Progenitor cell of endocrine pancreas (in vitro differentiated cells): Measurements from ENCODE around the gene ARHGAP8. TPM values are rescaled to one million over a fixed set of nuclear protein-coding genes. Genes with fewer than 3 reads are reported as not detected.
A peak's percentile ranks its signal among the peaks of the same experiment; 100 is the strongest.

ENCODE experiments used
- DNase-seq: peaks from one replicate; pipeline ENCODE4 v3.0.0; 2021; ENCODE audit warnings: low spot score; ENCODE audit not compliant: unreplicated experiment
- H3K27ac Mint-ChIP-seq: 2 replicates; pipeline ENCODE4 v1.8.0; 2021; ENCODE audit warnings: mild to moderate bottlenecking, moderate library complexity, mixed read lengths
- H3K27me3 Mint-ChIP-seq: 2 replicates; pipeline ENCODE4 v1.8.0; 2021; ENCODE audit warnings: mixed read lengths
- H3K36me3 Mint-ChIP-seq: 2 replicates; pipeline ENCODE4 v1.8.0; 2022; ENCODE audit warnings: mixed read lengths; ENCODE audit not compliant: insufficient read depth
- H3K4me1 Mint-ChIP-seq: 2 replicates; pipeline ENCODE4 v1.8.0; 2021; ENCODE audit warnings: low read depth, mixed read lengths
- H3K4me3 Mint-ChIP-seq: 2 replicates; pipeline ENCODE4 v1.8.0; 2021; ENCODE audit warnings: low read depth, mild to moderate bottlenecking, moderate library complexity, mixed read lengths
- H3K9me3 Mint-ChIP-seq: 2 replicates; pipeline ENCODE4 v1.8.0; 2021; ENCODE audit warnings: low read depth, mixed read lengths
- CTCF ChIP-seq: fragments of 200-600 bp; sonication (generic); IDR thresholded peaks from one replicate; pipeline ENCODE4 v1.5.0; 2021; ENCODE audit warnings: antibody characterized with exemption, mild to moderate bottlenecking; ENCODE audit not compliant: unreplicated experiment
- total RNA-seq: library from RNA; stranded (reverse); gene quantifications from 2 replicates; pipeline ENCODE4 v1.2.1, GENCODE V29; 2021

ARHGAP8 gene
- total RNA-seq, 1 donor from 2014 or later: 100 TPM

GRCh38 chr22:44761025-44761424 lies 8.7 kb downstream of the ARHGAP8 start:
- H3K27ac Mint-ChIP-seq: peak overlapping the region; percentile 47
- DNase-seq: no peak
- TF ChIP-seq CTCF: no peak
- peaks cover 25% of the 10 kb centered on the region for H3K36me3 Mint-ChIP-seq
- peaks cover 6% of the 10 kb centered on the region for H3K9me3 Mint-ChIP-seq
- H3K27me3 Mint-ChIP-seq: no peaks in the 10 kb centered on the region
- H3K4me1 Mint-ChIP-seq: peaks cover 33% of the 10 kb centered on the region
- no peak overlapping the region for H3K4me3 Mint-ChIP-seq

DNA sequence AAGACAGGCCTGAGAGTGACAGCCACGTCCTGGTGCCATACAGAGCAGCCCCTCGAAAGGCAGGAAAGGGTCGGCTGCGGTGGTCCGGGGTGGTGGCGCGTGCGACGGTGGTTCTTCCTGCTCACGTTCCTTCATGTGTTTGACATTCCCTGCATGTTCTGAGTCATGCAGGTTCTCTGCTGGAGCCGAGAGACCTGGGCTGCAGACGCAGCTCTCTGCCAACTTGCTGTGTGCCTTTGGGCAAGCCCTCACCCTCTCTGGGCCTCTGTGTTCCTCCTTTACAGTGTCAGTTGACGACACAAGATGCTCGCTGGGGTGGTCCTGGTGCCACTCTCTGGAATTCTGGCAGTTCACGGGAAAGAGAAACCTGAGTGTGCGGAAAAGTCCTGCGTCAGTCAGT lies 12.0 kb downstream of the ARHGAP8 start:
- H3K4me1 Mint-ChIP-seq: peaks cover 16% of the 10 kb centered on the region
- no peaks in the 10 kb centered on the region for H3K27me3 Mint-ChIP-seq
- no peak overlapping the region for H3K4me3 Mint-ChIP-seq
- no peak for DNase-seq
- peaks cover 6% of the 10 kb centered on the region for H3K9me3 Mint-ChIP-seq
- peak overlapping the region; percentile 56 for H3K27ac Mint-ChIP-seq
- TF ChIP-seq CTCF: no peak
- H3K36me3 Mint-ChIP-seq: peaks cover 26% of the 10 kb centered on the region

- Mint-ChIP-seq H3K36me3 (peaks cover 29% of the 10 kb centered on the region), H3K27ac (peak overlapping the region; percentile 52)
- DNase-seq: no peak
Measured at GRCh38 chr22:44764974-44765373, 12.6 kb downstream of the ARHGAP8 start.

DNA sequence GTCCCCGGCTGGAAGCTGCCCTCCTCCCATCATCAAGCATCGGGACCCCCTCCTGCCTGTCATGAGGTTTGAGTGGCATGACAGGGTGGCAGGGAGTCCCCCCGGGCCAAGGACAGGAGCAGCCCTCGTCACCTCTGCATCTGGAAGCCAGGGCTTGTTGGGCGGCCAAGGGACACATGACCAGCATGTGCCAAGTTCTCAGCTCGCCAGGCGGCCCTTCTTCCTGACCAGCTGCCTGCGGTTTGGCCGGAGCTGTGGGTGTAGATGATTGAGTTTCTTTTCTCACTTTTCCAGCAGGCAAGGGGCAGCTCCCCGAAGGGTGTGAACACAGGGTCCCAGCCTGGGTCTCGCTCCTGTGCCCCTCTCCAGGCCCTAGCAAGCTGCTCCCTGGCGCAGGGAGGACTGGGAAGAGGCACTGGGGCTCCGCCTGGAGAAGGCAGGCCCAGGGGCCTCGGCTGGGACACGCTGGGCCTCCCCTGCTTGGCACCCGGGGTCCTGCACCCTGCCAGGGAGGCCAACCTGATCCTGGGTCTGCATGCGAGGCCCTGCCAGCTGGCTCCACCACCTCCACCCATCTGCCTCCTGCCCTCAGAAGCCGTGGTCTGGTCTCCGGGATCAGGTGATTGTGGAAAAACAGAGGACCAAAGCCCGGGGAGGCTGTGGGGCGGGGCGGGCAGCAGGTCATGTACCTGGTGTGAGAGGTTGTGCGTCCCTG lies 13.4 kb downstream of the ARHGAP8 start:
- Mint-ChIP-seq H3K4me3 (no peak overlapping the region), H3K36me3 (peaks cover 30% of the 10 kb centered on the region), H3K9me3 (peaks cover 9% of the 10 kb centered on the region), H3K27ac (no peak overlapping the region), H3K4me1 (peaks cover 14% of the 10 kb centered on the region), H3K27me3 (no peaks in the 10 kb centered on the region)
- no peak for TF ChIP-seq CTCF
- DNase-seq: no peak

More at GRCh38 chr22:44764974-44765373, 12.6 kb downstream of the ARHGAP8 start:
- TF ChIP-seq CTCF: no peak
- Mint-ChIP-seq H3K4me3 (no peak overlapping the region), H3K9me3 (peaks cover 6% of the 10 kb centered on the region), H3K27me3 (no peaks in the 10 kb centered on the region), H3K4me1 (peaks cover 14% of the 10 kb centered on the region)

GRCh38 chr22:44773082-44773481 lies 20.7 kb downstream of the ARHGAP8 start:
- no peak overlapping the region for H3K4me3 Mint-ChIP-seq
- no peak for TF ChIP-seq CTCF

More at GRCh38 chr22:44773082-44773481, 20.7 kb downstream of the ARHGAP8 start:
- H3K36me3 Mint-ChIP-seq: peaks cover 38% of the 10 kb centered on the region
- H3K4me1 Mint-ChIP-seq: peaks cover 2% of the 10 kb centered on the region
- H3K27ac Mint-ChIP-seq: no peak overlapping the region
- H3K9me3 Mint-ChIP-seq: peaks cover 19% of the 10 kb centered on the region
- DNase-seq: no peak
- no peaks in the 10 kb centered on the region for H3K27me3 Mint-ChIP-seq
